ENCODE data around the gene WDR82. TPM values are rescaled to one million over a fixed set of nuclear protein-coding genes. Genes with fewer than 3 reads are reported as not detected.
A peak's percentile ranks its signal among the peaks of the same experiment; 100 is the strongest.

WDR82 gene
- total and polyA plus RNA-seq, 10 of the 15 experiments (the other 5 are each of a cell fraction or from before 2014, with no cell fraction given): 10.1 to 82.4 (median 48.7) TPM

DNA sequence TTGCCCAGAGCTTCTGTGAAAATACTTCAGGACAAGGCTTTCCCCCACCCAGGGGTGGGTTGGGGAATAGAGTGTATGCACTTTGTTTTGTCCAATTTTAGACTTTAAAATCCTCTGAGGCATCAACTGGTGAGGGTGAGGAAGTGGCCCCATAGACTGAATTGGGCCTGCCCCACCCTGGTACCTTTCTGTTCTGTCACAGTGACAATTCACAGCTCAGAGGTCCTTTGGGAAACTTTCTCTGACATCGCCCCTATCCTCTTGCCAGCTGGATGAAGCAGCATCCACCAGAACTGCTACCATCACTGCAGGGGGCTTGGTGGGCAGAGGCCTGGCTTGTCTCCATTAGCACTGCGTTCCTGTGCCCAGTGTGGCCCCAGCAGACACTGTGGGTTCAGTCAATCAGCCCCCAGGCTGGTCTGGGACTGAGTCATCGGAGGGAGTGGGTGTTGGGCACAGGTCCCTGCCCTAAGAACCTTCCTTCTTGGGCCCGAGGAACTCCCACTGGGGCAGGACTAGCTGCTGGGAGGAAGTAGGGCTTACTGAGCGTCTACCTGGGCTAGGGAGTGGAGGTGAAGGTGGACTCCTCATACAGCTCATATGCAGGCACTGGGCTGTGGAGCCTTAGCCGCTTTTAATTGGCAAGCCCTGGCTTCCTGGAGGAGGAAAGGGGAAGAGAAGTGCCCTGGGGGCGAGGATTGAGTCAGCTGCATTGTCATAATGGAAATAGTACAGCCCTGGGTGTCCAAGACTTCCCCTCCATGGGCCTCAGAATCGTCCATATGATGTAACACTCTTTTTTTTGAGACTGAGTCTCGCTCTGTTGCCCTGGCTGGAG is 34.4 kb downstream of the WDR82 start (continued):
- TF ChIP-seq ZNF217 (IDR thresholded peaks at IDR 0.05) (no peak), NFXL1 (IDR thresholded peaks at IDR 0.05; ENCODE audit: borderline replicate concordance) (no peak), POLR2AphosphoS2 (IDR thresholded peaks at IDR 0.05; ENCODE audit: low read depth, low read length) (no peak), BHLHE40 (IDR thresholded peaks at IDR 0.05; ENCODE audit: borderline replicate concordance in 1 of 2, low read depth in 2 of 2, low read length in 1 of 2) (no peak), SMARCA5 (IDR thresholded peaks at IDR 0.05) (no peak), SRF (IDR thresholded peaks at IDR 0.05; ENCODE audit: low read depth in 2 of 2, low read length in 2 of 2) (peak in 1 of 2 experiments; percentile 66; a peak in 2 of 4 replicates), HCFC1 (IDR thresholded peaks at IDR 0.05; ENCODE audit: low read length) (no peak), YBX1 (IDR thresholded peaks at IDR 0.05) (no peak), PAX5 (IDR thresholded peaks at IDR 0.05; ENCODE audit: borderline replicate concordance, low read depth, low read length) (peak; percentile 86; the same call in 1 of the 2 replicates), HDGF (IDR thresholded peaks at IDR 0.05) (no peak), HDAC2 (IDR thresholded peaks at IDR 0.05) (no peak), MEF2A (IDR thresholded peaks at IDR 0.05; ENCODE audit: insufficient read depth, low read depth, low read length) (0 out of 2 replicates have a peak, but pooled peaks have one; percentile 34), SUPT20H (IDR thresholded peaks at IDR 0.05; ENCODE audit: borderline replicate concordance, control insufficient read depth, low read depth, low read length) (no peak), SIX5 (IDR thresholded peaks at IDR 0.05; ENCODE audit: low read depth, low read length, severe bottlenecking) (no peak)
- TF ChIP-seq, protein P1, sequence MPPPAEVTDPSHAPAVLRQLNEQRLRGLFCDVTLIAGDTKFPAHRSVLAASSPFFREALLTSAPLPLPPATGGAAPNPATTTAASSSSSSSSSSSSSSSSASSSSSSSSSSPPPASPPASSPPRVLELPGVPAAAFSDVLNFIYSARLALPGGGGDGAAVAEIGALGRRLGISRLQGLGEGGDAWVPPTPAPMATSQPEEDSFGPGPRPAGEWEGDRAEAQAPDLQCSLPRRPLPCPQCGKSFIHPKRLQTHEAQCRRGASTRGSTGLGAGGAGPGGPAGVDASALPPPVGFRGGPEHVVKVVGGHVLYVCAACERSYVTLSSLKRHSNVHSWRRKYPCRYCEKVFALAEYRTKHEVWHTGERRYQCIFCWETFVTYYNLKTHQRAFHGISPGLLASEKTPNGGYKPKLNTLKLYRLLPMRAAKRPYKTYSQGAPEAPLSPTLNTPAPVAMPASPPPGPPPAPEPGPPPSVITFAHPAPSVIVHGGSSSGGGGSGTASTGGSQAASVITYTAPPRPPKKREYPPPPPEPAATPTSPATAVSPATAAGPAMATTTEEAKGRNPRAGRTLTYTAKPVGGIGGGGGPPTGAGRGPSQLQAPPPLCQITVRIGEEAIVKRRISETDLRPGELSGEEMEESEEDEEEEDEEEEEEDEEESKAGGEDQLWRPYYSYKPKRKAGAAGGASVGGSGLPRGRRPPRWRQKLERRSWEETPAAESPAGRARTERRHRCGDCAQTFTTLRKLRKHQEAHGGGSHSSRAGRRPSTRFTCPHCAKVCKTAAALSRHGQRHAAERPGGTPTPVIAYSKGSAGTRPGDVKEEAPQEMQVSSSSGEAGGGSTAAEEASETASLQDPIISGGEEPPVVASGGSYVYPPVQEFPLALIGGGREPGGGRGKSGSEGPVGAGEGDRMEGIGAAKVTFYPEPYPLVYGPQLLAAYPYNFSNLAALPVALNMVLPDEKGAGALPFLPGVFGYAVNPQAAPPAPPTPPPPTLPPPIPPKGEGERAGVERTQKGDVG (CRISPR knock-in tag; IDR thresholded peaks at IDR 0.05): no peak
- TF ChIP-seq, protein P2, sequence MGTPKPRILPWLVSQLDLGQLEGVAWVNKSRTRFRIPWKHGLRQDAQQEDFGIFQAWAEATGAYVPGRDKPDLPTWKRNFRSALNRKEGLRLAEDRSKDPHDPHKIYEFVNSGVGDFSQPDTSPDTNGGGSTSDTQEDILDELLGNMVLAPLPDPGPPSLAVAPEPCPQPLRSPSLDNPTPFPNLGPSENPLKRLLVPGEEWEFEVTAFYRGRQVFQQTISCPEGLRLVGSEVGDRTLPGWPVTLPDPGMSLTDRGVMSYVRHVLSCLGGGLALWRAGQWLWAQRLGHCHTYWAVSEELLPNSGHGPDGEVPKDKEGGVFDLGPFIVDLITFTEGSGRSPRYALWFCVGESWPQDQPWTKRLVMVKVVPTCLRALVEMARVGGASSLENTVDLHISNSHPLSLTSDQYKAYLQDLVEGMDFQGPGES (IDR thresholded peaks at IDR 0.05): no peak
- TF ChIP-seq, protein P3, sequence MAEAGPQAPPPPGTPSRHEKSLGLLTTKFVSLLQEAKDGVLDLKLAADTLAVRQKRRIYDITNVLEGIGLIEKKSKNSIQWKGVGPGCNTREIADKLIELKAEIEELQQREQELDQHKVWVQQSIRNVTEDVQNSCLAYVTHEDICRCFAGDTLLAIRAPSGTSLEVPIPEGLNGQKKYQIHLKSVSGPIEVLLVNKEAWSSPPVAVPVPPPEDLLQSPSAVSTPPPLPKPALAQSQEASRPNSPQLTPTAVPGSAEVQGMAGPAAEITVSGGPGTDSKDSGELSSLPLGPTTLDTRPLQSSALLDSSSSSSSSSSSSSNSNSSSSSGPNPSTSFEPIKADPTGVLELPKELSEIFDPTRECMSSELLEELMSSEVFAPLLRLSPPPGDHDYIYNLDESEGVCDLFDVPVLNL (IDR thresholded peaks at IDR 0.05; ENCODE audit: low read depth, low read length): no peak
- TF ChIP-seq, protein P4, sequence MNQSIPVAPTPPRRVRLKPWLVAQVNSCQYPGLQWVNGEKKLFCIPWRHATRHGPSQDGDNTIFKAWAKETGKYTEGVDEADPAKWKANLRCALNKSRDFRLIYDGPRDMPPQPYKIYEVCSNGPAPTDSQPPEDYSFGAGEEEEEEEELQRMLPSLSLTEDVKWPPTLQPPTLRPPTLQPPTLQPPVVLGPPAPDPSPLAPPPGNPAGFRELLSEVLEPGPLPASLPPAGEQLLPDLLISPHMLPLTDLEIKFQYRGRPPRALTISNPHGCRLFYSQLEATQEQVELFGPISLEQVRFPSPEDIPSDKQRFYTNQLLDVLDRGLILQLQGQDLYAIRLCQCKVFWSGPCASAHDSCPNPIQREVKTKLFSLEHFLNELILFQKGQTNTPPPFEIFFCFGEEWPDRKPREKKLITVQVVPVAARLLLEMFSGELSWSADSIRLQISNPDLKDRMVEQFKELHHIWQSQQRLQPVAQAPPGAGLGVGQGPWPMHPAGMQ (IDR thresholded peaks at IDR 0.05; ENCODE audit: borderline replicate concordance): no peak
- TF ChIP-seq, protein P5, sequence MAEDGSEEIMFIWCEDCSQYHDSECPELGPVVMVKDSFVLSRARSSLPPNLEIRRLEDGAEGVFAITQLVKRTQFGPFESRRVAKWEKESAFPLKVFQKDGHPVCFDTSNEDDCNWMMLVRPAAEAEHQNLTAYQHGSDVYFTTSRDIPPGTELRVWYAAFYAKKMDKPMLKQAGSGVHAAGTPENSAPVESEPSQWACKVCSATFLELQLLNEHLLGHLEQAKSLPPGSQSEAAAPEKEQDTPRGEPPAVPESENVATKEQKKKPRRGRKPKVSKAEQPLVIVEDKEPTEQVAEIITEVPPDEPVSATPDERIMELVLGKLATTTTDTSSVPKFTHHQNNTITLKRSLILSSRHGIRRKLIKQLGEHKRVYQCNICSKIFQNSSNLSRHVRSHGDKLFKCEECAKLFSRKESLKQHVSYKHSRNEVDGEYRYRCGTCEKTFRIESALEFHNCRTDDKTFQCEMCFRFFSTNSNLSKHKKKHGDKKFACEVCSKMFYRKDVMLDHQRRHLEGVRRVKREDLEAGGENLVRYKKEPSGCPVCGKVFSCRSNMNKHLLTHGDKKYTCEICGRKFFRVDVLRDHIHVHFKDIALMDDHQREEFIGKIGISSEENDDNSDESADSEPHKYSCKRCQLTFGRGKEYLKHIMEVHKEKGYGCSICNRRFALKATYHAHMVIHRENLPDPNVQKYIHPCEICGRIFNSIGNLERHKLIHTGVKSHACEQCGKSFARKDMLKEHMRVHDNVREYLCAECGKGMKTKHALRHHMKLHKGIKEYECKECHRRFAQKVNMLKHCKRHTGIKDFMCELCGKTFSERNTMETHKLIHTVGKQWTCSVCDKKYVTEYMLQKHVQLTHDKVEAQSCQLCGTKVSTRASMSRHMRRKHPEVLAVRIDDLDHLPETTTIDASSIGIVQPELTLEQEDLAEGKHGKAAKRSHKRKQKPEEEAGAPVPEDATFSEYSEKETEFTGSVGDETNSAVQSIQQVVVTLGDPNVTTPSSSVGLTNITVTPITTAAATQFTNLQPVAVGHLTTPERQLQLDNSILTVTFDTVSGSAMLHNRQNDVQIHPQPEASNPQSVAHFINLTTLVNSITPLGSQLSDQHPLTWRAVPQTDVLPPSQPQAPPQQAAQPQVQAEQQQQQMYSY (CRISPR knock-in tag; IDR thresholded peaks at IDR 0.05): no peak
